Vagina (tissue), 2 donors: ENCODE results near the gene RIPOR3. TPM values are rescaled to one million over a fixed set of nuclear protein-coding genes. Genes with fewer than 3 reads are reported as not detected.

Experiments
- DNase-seq, 2 donors: peaks; one replicate each; pipeline ENCODE4 v3.0.0-alpha.2; 2017; ENCODE audit errors: extremely low spot score in 2 of 2
- H3K27ac ChIP-seq: fragments of 200-600 bp; sonication (generic); one replicate; pipeline ENCODE4 v1.5.1; 2019
- H3K27me3 ChIP-seq: fragments of 200-600 bp; sonication (generic); one replicate; pipeline ENCODE4 v1.5.1; 2019
- H3K36me3 ChIP-seq, 2 donors: fragments of 200-600 bp; sonication (generic); one replicate each; pipeline ENCODE4 v1.5.1; 2017 to 2019
- H3K4me1 ChIP-seq: fragments of 200-600 bp; sonication (generic); one replicate; pipeline ENCODE4 v1.5.1; 2019
- H3K4me3 ChIP-seq, 2 donors: fragments of 200-600 bp; sonication (generic); 1 replicate in 1 of 2; 2 replicates in 1 of 2; pipeline ENCODE4 v1.5.1; 2016 to 2019
- H3K9me3 ChIP-seq: fragments of 200-600 bp; sonication (generic); one replicate; pipeline ENCODE4 v1.5.1; 2019
- POLR2A ChIP-seq, 2 donors: fragments of 450-650 bp; IDR thresholded peaks; one replicate each; pipeline ENCODE4 v1.6.1; 2017; ENCODE audit warnings: antibody characterized with exemption in 2 of 2, mild to moderate bottlenecking in 2 of 2, moderate library complexity in 2 of 2
- POLR2AphosphoS5 ChIP-seq, 2 donors: sonication (generic); formaldehyde crosslinking; IDR thresholded peaks; one replicate each; pipeline ENCODE4 v1.9.0; 2017; ENCODE audit warnings: antibody characterized with exemption in 2 of 2, mild to moderate bottlenecking in 2 of 2, low read depth in 1 of 2; ENCODE audit not compliant: insufficient read depth in 1 of 2
- intact Hi-C: fragments of 100-400 bp; cut with DNase I; formaldehyde crosslinking; loops from one replicate; pipeline ENCODE4 v1.15.1; 2023
- total RNA-seq: library from RNA; depleted of rRNA; stranded (reverse); fragments of >200 nt; gene quantifications from one replicate; pipeline ENCODE4 v1.2.3, GENCODE V29; 2016
- TF ChIP-seq, protein P1 (sequence below), 3 experiments: fragments of 450-650 bp in 2 of 3; fragments of 200-600 bp in 1 of 3; sonication (generic) in 1 of 3; IDR thresholded peaks; one replicate each; pipeline ENCODE4 v1.5.1; 2017 to 2019; ENCODE audit warnings: antibody characterized with exemption in 3 of 3, mild to moderate bottlenecking in 2 of 3, moderate library complexity in 2 of 3

The RIPOR3 gene
- total RNA-seq, 1 donor from 2014 or later: 38.1 TPM

GRCh38 chr20:50628853-50629669, 62.3 kb downstream of the RIPOR3 start:
- intact Hi-C loops: loop anchor here (10.0 kb wide), 1 partner anchor 86 kb away; no protein-coding TSS in a partner anchor
- no peak for TF ChIP-seq POLR2AphosphoS5 (IDR thresholded peaks at IDR 0.05; ENCODE audit: insufficient read depth in 1 of 2, low read depth in 1 of 2)
- TF ChIP-seq POLR2A (IDR thresholded peaks at IDR 0.05): no peak
- TF ChIP-seq, protein P1, sequence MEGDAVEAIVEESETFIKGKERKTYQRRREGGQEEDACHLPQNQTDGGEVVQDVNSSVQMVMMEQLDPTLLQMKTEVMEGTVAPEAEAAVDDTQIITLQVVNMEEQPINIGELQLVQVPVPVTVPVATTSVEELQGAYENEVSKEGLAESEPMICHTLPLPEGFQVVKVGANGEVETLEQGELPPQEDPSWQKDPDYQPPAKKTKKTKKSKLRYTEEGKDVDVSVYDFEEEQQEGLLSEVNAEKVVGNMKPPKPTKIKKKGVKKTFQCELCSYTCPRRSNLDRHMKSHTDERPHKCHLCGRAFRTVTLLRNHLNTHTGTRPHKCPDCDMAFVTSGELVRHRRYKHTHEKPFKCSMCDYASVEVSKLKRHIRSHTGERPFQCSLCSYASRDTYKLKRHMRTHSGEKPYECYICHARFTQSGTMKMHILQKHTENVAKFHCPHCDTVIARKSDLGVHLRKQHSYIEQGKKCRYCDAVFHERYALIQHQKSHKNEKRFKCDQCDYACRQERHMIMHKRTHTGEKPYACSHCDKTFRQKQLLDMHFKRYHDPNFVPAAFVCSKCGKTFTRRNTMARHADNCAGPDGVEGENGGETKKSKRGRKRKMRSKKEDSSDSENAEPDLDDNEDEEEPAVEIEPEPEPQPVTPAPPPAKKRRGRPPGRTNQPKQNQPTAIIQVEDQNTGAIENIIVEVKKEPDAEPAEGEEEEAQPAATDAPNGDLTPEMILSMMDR (IDR thresholded peaks at IDR 0.05): no peak
- peak overlapping the region; percentile 1 for H3K27ac ChIP-seq

DNA sequence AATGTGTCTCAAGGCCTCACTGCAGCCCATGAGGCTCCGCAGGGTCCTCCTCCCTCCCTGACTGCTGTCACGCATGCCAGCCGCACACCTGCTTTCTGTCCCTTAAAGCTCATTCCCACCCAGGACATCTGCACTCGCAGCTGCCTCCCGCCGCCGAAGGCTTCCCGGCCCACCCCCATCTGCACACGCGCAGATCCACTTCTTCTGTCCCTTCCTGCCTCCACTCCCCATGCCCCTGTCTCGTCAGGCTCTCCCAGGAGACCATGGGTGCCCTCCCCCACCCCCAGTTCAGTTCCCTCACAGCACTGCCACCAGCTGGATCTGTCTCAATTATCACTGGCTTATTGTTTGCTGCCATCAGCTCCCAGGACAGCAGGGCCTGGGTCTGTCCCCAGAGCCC, 63.0 kb downstream of the RIPOR3 start:
- H3K27ac ChIP-seq: no peak overlapping the region
- intact Hi-C loops: loop anchor here (10.0 kb wide), 1 partner anchor 86 kb away; no protein-coding TSS in a partner anchor
- no peaks in the 10 kb centered on the region for H3K27me3 ChIP-seq
- H3K4me1 ChIP-seq: peaks cover 24% of the 10 kb centered on the region
- no peaks in the 10 kb centered on the region for H3K36me3 ChIP-seq
- no peak for DNase-seq
- H3K9me3 ChIP-seq: no peaks in the 10 kb centered on the region
- TF ChIP-seq, protein P1 (IDR thresholded peaks at IDR 0.05): no peak
- no peak for TF ChIP-seq POLR2A (IDR thresholded peaks at IDR 0.05)
- no peak for TF ChIP-seq POLR2AphosphoS5 (IDR thresholded peaks at IDR 0.05; ENCODE audit: insufficient read depth in 1 of 2, low read depth in 1 of 2)
- no peak overlapping the region for H3K4me3 ChIP-seq

More at GRCh38 chr20:50628853-50629669, 62.3 kb downstream of the RIPOR3 start:
- no peaks in the 10 kb centered on the region for H3K9me3 ChIP-seq
- no peaks in the 10 kb centered on the region for H3K27me3 ChIP-seq
- no peak overlapping the region for H3K4me3 ChIP-seq
- no peak for DNase-seq
- H3K36me3 ChIP-seq: no peaks in the 10 kb centered on the region
- peaks cover 24% of the 10 kb centered on the region for H3K4me1 ChIP-seq

DNA sequence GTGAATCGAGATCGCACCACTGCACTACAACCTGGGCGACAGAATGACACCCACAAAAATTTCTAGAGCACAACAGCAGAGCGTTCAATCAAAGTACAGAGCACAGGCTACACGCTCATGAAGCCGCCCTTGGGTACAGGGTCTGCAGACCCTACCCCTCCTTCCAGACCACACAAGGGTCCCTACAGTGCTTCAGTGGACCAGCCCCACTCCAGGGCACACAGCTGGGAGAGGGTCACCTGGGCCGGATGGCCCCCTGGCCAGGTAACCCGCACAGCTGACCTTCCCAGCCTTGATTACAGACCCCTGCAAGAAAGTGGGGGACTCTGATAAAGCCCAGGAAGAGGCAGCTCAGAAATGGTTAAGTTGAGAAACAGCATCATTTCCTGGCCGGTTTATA, 63.6 kb downstream of the RIPOR3 start:
- H3K27ac ChIP-seq: no peak overlapping the region
- H3K36me3 ChIP-seq: no peaks in the 10 kb centered on the region
- DNase-seq: no peak
- peaks cover 24% of the 10 kb centered on the region for H3K4me1 ChIP-seq
- H3K4me3 ChIP-seq: no peak overlapping the region
- H3K9me3 ChIP-seq: no peaks in the 10 kb centered on the region
- H3K27me3 ChIP-seq: no peaks in the 10 kb centered on the region
- intact Hi-C loops: loop anchor here (10.0 kb wide), 1 partner anchor 87 kb away; no protein-coding TSS in a partner anchor
- TF ChIP-seq POLR2A (IDR thresholded peaks at IDR 0.05) (no peak), POLR2AphosphoS5 (IDR thresholded peaks at IDR 0.05; ENCODE audit: insufficient read depth in 1 of 2, low read depth in 1 of 2) (no peak)
- TF ChIP-seq, protein P1 (IDR thresholded peaks at IDR 0.05): no peak

DNA sequence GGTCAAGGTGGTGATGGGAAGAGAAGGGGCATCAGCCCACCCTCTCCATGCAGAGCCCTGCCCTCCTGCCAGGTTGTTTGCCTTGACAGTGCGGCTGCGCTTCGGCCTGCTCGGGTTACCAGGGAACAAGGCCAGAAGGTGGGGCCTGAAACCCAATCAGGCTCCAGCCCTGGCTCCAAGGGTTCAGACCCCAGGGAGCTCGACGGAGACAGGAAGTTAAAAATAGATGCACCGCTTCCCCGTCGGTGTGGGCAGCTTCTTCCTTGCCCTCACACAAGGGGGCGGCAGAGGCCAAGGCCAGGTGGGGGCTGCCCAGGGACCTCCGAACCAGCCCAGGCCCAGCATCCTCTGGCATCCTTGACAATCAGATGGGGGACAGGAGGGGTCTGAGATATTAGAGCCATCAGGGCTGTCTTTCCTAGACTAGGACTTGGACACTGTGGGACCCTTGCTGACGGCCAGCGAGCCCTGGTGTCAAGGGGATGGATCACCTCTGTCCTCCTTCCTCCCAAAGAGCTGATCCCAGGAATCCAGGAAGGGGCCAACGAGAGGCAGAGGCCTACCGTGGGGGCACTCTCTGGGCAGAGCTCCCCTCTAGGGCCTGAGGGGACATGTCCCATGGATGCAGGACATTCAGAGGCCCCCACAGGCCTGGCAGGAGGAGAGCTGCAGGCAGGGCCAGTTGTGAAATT, 65.2 kb downstream of the RIPOR3 start:
- intact Hi-C loops: loop anchor here (10.0 kb wide), 1 partner anchor 89 kb away; no protein-coding TSS in a partner anchor
- no peaks in the 10 kb centered on the region for H3K27me3 ChIP-seq
- H3K4me1 ChIP-seq: peaks cover 19% of the 10 kb centered on the region
- no peak for DNase-seq
- TF ChIP-seq POLR2A (IDR thresholded peaks at IDR 0.05): no peak
- peak in 1 of 2 donors; percentile 50 for TF ChIP-seq POLR2AphosphoS5 (IDR thresholded peaks at IDR 0.05; ENCODE audit: insufficient read depth in 1 of 2, low read depth in 1 of 2)
- TF ChIP-seq, protein P1 (IDR thresholded peaks at IDR 0.05): peak in 2 of 3 experiments; percentile 39 to 48
- no peaks in the 10 kb centered on the region for H3K9me3 ChIP-seq
- H3K4me3 ChIP-seq: no peak overlapping the region
- H3K27ac ChIP-seq: peak overlapping the region; percentile 64
- H3K36me3 ChIP-seq: no peaks in the 10 kb centered on the region
